ENCODE measurements around the gene TECPR1.

- no peak for TF ChIP-seq CTCF (conservative IDR thresholded peaks at IDR 0.05; ENCODE audit: low read length)
- TF ChIP-seq EZH2phosphoT487 (IDR thresholded peaks at IDR 0.05; ENCODE audit: borderline replicate concordance, low read depth, low read length), result no peak
Measured at GRCh38 chr7:98276241-98276761, 24.3 kb upstream of the TECPR1 start.
